ENCODE measurements around the gene PHACTR2. TPM values are rescaled to one million over a fixed set of nuclear protein-coding genes. Genes with fewer than 3 reads are reported as not detected.

The PHACTR2 gene
- total and polyA plus RNA-seq, 8 donors: 3.0 to 126 (median 33.9) TPM

DNA sequence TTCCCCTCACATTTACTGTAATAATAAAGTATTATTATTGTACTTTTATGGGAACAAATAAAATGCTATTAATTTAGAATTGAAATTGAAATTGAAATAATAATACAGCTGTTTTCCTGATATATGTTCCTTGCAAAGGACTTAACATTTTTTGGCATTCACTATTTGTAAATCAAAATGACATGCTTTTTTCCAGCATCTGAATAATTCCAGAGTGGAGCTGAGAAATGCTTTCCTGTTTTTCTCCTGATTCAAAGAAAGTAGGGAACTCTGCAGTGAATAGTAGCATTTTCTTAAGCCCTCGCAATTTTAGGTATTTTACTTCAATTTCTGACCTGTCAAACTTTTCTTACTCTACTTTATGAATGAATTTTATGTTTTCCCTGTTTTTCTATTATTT is 72.1 kb downstream of the PHACTR2 start:
- intact Hi-C loops (cut with DNase I; ENCODE audit: low total_unique reads): no loop called here
- no peak for TF ChIP-seq POLR2A (IDR thresholded peaks at IDR 0.05)
- no peak for TF ChIP-seq EP300 (IDR thresholded peaks at IDR 0.05)
- no peak for TF ChIP-seq POLR2AphosphoS5 (IDR thresholded peaks at IDR 0.05)
- TF ChIP-seq, protein P1, sequence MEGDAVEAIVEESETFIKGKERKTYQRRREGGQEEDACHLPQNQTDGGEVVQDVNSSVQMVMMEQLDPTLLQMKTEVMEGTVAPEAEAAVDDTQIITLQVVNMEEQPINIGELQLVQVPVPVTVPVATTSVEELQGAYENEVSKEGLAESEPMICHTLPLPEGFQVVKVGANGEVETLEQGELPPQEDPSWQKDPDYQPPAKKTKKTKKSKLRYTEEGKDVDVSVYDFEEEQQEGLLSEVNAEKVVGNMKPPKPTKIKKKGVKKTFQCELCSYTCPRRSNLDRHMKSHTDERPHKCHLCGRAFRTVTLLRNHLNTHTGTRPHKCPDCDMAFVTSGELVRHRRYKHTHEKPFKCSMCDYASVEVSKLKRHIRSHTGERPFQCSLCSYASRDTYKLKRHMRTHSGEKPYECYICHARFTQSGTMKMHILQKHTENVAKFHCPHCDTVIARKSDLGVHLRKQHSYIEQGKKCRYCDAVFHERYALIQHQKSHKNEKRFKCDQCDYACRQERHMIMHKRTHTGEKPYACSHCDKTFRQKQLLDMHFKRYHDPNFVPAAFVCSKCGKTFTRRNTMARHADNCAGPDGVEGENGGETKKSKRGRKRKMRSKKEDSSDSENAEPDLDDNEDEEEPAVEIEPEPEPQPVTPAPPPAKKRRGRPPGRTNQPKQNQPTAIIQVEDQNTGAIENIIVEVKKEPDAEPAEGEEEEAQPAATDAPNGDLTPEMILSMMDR (IDR thresholded peaks at IDR 0.05): no peak

DNA sequence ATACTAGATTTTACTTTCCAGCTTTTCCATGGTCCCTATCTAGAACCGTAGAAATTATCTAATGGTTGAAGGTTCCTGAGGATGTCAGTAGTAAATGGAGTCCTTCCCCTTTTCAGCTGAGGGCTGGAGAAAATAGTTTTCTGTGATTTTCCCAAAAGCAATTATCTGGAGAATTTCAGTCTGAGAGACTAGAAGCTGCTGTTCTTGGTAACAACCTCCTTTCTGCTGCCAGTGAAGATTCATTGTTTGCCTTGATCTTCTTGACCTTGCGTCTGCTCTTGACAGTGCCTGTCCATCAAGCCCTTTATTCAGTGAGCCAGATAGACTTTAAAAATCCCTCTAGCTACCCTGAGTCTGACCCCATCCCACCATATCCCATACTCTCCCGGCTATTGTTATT is 73.1 kb downstream of the PHACTR2 start:
- intact Hi-C loops (cut with DNase I; ENCODE audit: low total_unique reads): no loop called here
- WGBS, 5 donors: 62 to 87% (median 80%) methylated on average over 3 of the region's 3 CpGs
- no peak overlapping the region for H3K4me3 ChIP-seq
- H3K27me3 ChIP-seq: no peaks in the 10 kb centered on the region
- peaks cover 0 to 12% (median 2%) of the 10 kb centered on the region in 4 donors for H3K36me3 ChIP-seq
- H3K4me1 ChIP-seq: peaks cover 11 to 64% (median 34%) of the 10 kb centered on the region in 4 donors
- peak overlapping the region in 1 of 5 donors; percentile 2 for H3K27ac ChIP-seq
- TF ChIP-seq, protein P1 (IDR thresholded peaks at IDR 0.05): no peak
- no peak for TF ChIP-seq POLR2AphosphoS5 (IDR thresholded peaks at IDR 0.05)
- no peak for TF ChIP-seq POLR2A (IDR thresholded peaks at IDR 0.05)
- TF ChIP-seq EP300 (IDR thresholded peaks at IDR 0.05): no peak
- DNase-seq: no peak
- H3K9me3 ChIP-seq: no peaks in the 10 kb centered on the region

More for the DNA sequence above, 72.1 kb downstream of the PHACTR2 start:
- Histone ChIP-seq H3K4me3 (no peak overlapping the region), H3K27me3 (no peaks in the 10 kb centered on the region), H3K27ac (no peak overlapping the region), H3K36me3 (peaks cover 0 to 4% (median 0%) of the 10 kb centered on the region in 4 donors), H3K9me3 (no peaks in the 10 kb centered on the region), H3K4me1 (peaks cover 21 to 67% (median 40%) of the 10 kb centered on the region in 4 donors)
- DNase-seq: no peak
- WGBS, 5 donors: 88 to 98% (median 97%) methylated on average over 1 of the region's 1 CpG

DNA sequence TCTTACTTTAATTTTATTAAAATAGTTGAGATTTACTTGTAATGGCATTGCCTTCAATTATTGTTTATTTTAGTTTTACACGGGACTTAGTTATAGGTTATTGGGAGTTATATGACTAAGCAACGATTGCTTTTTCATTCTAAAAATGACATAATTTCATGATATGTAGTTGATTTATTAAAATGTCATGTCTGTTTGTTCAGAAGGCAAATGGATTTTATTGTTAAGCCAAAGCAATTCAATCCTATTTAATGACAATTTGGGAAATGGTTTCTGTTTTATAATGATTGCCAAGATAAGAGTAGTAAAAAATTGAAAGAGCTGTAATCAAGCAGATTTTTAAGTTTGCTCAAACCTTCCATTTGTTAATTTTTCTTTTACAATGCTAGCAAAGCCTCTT is 74.7 kb downstream of the PHACTR2 start:
- Histone ChIP-seq H3K9me3 (no peaks in the 10 kb centered on the region), H3K36me3 (peaks cover 0 to 19% (median 7%) of the 10 kb centered on the region in 4 donors), H3K27me3 (no peaks in the 10 kb centered on the region), H3K4me1 (peaks cover 0 to 48% (median 18%) of the 10 kb centered on the region in 4 donors), H3K4me3 (no peak overlapping the region), H3K27ac (no peak overlapping the region)
- TF ChIP-seq EP300 (IDR thresholded peaks at IDR 0.05): no peak
- TF ChIP-seq POLR2A (IDR thresholded peaks at IDR 0.05): no peak
- TF ChIP-seq, protein P1 (IDR thresholded peaks at IDR 0.05): no peak
- no peak for TF ChIP-seq POLR2AphosphoS5 (IDR thresholded peaks at IDR 0.05)
- intact Hi-C loops (cut with DNase I; ENCODE audit: low total_unique reads): no loop called here
- DNase-seq: no peak
- WGBS, 5 donors: 78 to 88% (median 83%) methylated on average over 2 of the region's 2 CpGs

DNA sequence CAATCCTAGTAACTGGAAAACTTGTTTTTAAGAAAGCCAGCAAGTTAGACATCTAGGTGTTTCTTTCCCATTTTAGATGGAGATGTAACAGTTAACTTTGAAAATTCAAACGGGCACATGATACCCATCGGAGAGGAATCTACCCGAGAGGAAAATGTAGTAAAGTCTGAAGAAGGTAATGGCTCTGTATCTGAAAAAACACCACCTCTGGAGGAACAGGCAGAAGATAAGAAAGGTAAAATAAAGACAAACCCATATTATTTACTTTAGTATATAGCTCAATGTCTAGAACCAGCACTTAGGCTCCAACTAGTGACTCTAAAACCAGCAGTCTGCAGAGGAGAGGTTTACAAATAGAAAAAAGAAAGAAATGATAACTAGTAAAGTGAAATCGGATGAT is 75.9 kb downstream of the PHACTR2 start:
- H3K4me1 ChIP-seq: peaks cover 0 to 36% (median 13%) of the 10 kb centered on the region in 4 donors
- no peak overlapping the region for H3K4me3 ChIP-seq
- TF ChIP-seq EP300 (IDR thresholded peaks at IDR 0.05) (no peak), POLR2AphosphoS5 (IDR thresholded peaks at IDR 0.05) (no peak), POLR2A (IDR thresholded peaks at IDR 0.05) (no peak)
- TF ChIP-seq, protein P1 (IDR thresholded peaks at IDR 0.05): no peak
- no peak for DNase-seq
- H3K9me3 ChIP-seq: no peaks in the 10 kb centered on the region
- intact Hi-C loops (cut with DNase I; ENCODE audit: low total_unique reads): no loop called here
- H3K36me3 ChIP-seq: peaks cover 0 to 19% (median 7%) of the 10 kb centered on the region in 4 donors
- 63 to 72% (median 69%) methylated on average over 4 of the region's 4 CpGs for WGBS, 5 donors
- no peaks in the 10 kb centered on the region for H3K27me3 ChIP-seq
- H3K27ac ChIP-seq: peak overlapping the region in 1 of 5 donors; percentile 32
